MM.1S (cell line): ENCODE data around the gene ALG2.

Source experiments
- DNase-seq: peaks from one replicate; pipeline ENCODE4 v3.0.0-alpha.2; 2015
- H2AFZ ChIP-seq: fragments of 300-600 bp; sonication (generic); 2 replicates; pipeline ENCODE4 v1.6.0; 2016; ENCODE audit warnings: antibody characterized with exemption, low read length
- H3F3A ChIP-seq: fragments of 300-600 bp; sonication (generic); 2 replicates; pipeline ENCODE4 v1.6.1; 2016; ENCODE audit warnings: mild to moderate bottlenecking, antibody characterized with exemption, low read length, moderate library complexity, mixed read lengths; ENCODE audit not compliant: insufficient read depth
- H3K27ac ChIP-seq: fragments of 300-600 bp; sonication (generic); 2 replicates; pipeline ENCODE4 v1.5.1; 2016; ENCODE audit warnings: mild to moderate bottlenecking, low read length
- H3K27me3 ChIP-seq: fragments of 300-600 bp; sonication (generic); replicated peaks from 2 replicates; pipeline ENCODE4 v1.6.0; 2016; ENCODE audit warnings: low read length; ENCODE audit not compliant: insufficient read depth
- H3K36me3 ChIP-seq: fragments of 300-600 bp; sonication (generic); replicated peaks from 2 replicates; pipeline ENCODE4 v1.6.1; 2016; ENCODE audit warnings: mild to moderate bottlenecking, low read length, mixed read lengths; ENCODE audit not compliant: insufficient read depth
- H3K4me1 ChIP-seq: fragments of 300-600 bp; sonication (generic); 2 replicates; pipeline ENCODE4 v1.6.1; 2016; ENCODE audit warnings: low read length, mixed read lengths
- H3K4me2 ChIP-seq: fragments of 300-600 bp; sonication (generic); 2 replicates; pipeline ENCODE4 v1.6.0; 2016; ENCODE audit warnings: low read depth, low read length
- H3K4me3 ChIP-seq: fragments of 300-600 bp; sonication (generic); 2 replicates; pipeline ENCODE4 v1.5.1; 2016; ENCODE audit warnings: low read length, mixed read lengths
- H3K79me2 ChIP-seq: fragments of 300-600 bp; sonication (generic); 2 replicates; pipeline ENCODE4 v1.6.1; 2016; ENCODE audit warnings: mixed run types, low read length, mixed read lengths
- H3K9ac ChIP-seq: fragments of 300-600 bp; sonication (generic); 2 replicates; pipeline ENCODE4 v1.6.1; 2016; ENCODE audit warnings: low read length, mixed read lengths
- H3K9me2 ChIP-seq: fragments of 300-600 bp; sonication (generic); replicated peaks from 2 replicates; pipeline ENCODE4 v1.6.1; 2016; ENCODE audit warnings: mild to moderate bottlenecking, low read length, mixed read lengths; ENCODE audit not compliant: insufficient read depth
- H3K9me3 ChIP-seq: fragments of 300-600 bp; sonication (generic); replicated peaks from 2 replicates; pipeline ENCODE4 v1.6.1; 2016; ENCODE audit warnings: mild to moderate bottlenecking, low read length, mixed read lengths; ENCODE audit not compliant: insufficient read depth
- H4K20me1 ChIP-seq: fragments of 300-600 bp; sonication (generic); 2 replicates; pipeline ENCODE4 v1.6.1; 2016; ENCODE audit warnings: mild to moderate bottlenecking, low read length, moderate library complexity, mixed read lengths; ENCODE audit not compliant: insufficient read depth
- EZH2 ChIP-seq: fragments of 300-600 bp; sonication (generic); optimal IDR thresholded peaks from 2 replicates; pipeline ENCODE3; 2017; ENCODE audit warnings: low read depth, mild to moderate bottlenecking, antibody characterized with exemption, low read length, mixed read lengths
- EZH2phosphoT487 ChIP-seq: fragments of 300-600 bp; sonication (generic); IDR thresholded peaks from 2 replicates; pipeline ENCODE4 v1.6.1; 2018; ENCODE audit warnings: antibody characterized with exemption, low read length
- TF ChIP-seq, protein P1 (sequence below): fragments of 300-600 bp; sonication (generic); IDR thresholded peaks from 2 replicates; pipeline ENCODE4 v1.5.1; 2016; ENCODE audit warnings: antibody characterized with exemption, low read length, mixed read lengths

Gene ALG2

DNA sequence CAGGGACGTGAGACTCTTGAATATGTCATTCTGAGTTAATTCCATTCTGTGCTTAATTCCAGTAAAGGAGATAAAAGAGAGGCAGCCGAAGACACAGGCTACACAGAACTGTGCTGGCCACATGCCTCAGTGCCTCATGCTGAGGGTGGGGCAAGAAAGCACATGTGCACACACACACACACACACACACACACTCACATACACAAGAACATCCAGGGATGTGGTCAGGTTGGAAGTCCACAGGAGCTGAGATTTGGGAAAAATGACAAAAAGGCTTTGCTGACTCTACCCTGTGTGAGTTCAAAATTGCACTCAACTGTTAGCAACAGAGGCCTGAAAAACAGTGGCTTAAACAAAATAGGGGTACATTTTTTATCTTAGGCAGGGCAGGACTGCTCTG lies 40.5 kb downstream of the ALG2 start:
- Histone ChIP-seq H3K4me3 (no peak overlapping the region), H3K4me2 (no peak overlapping the region), H3K9me2 (no peaks in the 10 kb centered on the region), H2AFZ (no peak overlapping the region), H3K36me3 (no peaks in the 10 kb centered on the region), H3K27ac (no peak overlapping the region), H3F3A (no peaks in the 10 kb centered on the region), H3K27me3 (no peaks in the 10 kb centered on the region), H3K9me3 (no peaks in the 10 kb centered on the region), H3K9ac (no peak overlapping the region), H3K4me1 (peaks cover 14% of the 10 kb centered on the region), H4K20me1 (no peaks in the 10 kb centered on the region), H3K79me2 (no peaks in the 10 kb centered on the region)
- no peak for TF ChIP-seq EZH2
- no peak for TF ChIP-seq EZH2phosphoT487
- TF ChIP-seq, protein P1, sequence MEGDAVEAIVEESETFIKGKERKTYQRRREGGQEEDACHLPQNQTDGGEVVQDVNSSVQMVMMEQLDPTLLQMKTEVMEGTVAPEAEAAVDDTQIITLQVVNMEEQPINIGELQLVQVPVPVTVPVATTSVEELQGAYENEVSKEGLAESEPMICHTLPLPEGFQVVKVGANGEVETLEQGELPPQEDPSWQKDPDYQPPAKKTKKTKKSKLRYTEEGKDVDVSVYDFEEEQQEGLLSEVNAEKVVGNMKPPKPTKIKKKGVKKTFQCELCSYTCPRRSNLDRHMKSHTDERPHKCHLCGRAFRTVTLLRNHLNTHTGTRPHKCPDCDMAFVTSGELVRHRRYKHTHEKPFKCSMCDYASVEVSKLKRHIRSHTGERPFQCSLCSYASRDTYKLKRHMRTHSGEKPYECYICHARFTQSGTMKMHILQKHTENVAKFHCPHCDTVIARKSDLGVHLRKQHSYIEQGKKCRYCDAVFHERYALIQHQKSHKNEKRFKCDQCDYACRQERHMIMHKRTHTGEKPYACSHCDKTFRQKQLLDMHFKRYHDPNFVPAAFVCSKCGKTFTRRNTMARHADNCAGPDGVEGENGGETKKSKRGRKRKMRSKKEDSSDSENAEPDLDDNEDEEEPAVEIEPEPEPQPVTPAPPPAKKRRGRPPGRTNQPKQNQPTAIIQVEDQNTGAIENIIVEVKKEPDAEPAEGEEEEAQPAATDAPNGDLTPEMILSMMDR, result no peak
- no peak for DNase-seq

DNA sequence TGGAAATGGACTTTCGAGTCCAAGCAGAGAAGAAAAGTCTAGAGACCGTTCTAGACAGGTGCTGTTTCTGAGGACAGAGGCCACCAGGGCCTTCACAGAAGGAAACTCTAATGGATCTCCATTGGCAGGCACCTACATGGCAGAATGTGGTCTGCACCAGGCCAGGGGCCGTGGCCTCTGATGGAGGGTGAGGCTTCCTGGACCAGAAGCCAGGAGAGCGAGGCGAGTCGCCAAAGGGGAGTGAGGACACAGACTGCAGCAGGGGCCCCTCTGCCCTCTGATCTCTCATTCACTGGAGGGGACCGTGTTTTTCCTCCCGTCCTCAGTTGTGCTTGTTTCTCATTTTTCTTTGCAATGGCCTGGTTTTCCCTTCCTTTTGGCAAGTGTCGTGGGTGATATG lies 41.1 kb downstream of the ALG2 start:
- Histone ChIP-seq H3K4me3 (no peak overlapping the region), H3K36me3 (no peaks in the 10 kb centered on the region), H3K4me1 (peaks cover 14% of the 10 kb centered on the region), H3K79me2 (no peaks in the 10 kb centered on the region), H3K9me3 (no peaks in the 10 kb centered on the region), H3K9ac (no peak overlapping the region), H3K27ac (no peak overlapping the region), H3K27me3 (no peaks in the 10 kb centered on the region), H4K20me1 (no peaks in the 10 kb centered on the region), H2AFZ (no peak overlapping the region), H3K4me2 (no peak overlapping the region), H3K9me2 (no peaks in the 10 kb centered on the region), H3F3A (no peaks in the 10 kb centered on the region)
- DNase-seq, result no peak
- no peak for TF ChIP-seq EZH2
- TF ChIP-seq, protein P1, result no peak

DNA sequence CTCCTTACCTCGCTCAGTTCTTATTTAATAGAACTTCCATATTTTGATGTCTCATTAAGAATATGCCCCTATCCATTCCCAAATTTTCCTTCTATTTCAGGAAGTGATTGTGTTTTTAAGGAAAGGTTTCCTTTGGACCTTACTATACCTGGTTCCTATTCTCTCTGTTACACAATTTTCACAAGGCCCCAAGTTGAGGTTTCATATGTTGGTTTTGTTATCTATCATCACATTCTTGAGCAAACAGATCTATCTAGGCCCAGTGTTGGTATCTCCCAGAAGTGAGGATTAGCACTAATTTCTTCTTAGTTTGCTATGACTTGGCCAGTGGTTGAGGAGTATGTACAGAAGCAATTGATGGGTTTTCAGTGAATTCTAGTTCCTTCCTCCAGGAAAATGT lies 41.5 kb downstream of the ALG2 start:
- no peak overlapping the region for H3K27ac ChIP-seq
- no peaks in the 10 kb centered on the region for H3K36me3 ChIP-seq
- H3F3A ChIP-seq, result no peaks in the 10 kb centered on the region
- no peaks in the 10 kb centered on the region for H4K20me1 ChIP-seq
- no peak overlapping the region for H3K4me2 ChIP-seq
- DNase-seq, result no peak
- no peaks in the 10 kb centered on the region for H3K79me2 ChIP-seq
- no peaks in the 10 kb centered on the region for H3K9me2 ChIP-seq
- no peak overlapping the region for H3K9ac ChIP-seq
- H3K9me3 ChIP-seq, result no peaks in the 10 kb centered on the region
- TF ChIP-seq EZH2phosphoT487 (no peak), EZH2 (no peak)
- TF ChIP-seq, protein P1, result no peak
- H3K4me1 ChIP-seq, result peaks cover 14% of the 10 kb centered on the region
- H2AFZ ChIP-seq, result no peak overlapping the region
- H3K27me3 ChIP-seq, result no peaks in the 10 kb centered on the region
- no peak overlapping the region for H3K4me3 ChIP-seq
